Measurements from ENCODE around the gene KIF26B. TPM values are rescaled to one million over a fixed set of nuclear protein-coding genes. Genes with fewer than 3 reads are reported as not detected.

KIF26B gene
- total RNA-seq, 4 donors from 2014 or later, result 3.6 to 7.0 (median 5.2) TPM

DNA sequence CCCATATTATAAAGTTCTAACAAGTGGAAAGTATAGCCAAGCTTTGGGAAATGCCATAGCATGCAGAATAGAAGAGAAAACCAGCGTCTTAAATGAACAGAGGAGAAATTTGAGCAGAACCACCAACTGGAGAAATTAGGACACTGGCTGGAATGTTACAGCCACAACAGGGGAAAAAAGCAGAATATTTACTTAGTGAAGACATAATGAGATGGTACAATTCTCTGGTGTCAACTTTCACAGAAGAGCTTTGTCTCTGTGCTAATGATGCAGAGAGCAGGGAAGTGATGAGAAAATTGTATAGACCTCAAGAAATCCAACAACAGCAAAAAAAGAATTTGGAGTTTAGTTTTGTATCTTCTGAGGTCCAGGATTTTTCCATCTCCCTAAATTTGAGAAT lies 249.7 kb downstream of the KIF26B start:
- 79% methylated on average over 1 of the region's 1 CpG for WGBS
- no peak for TF ChIP-seq EP300 (IDR thresholded peaks at IDR 0.05)
- TF ChIP-seq POLR2A (IDR thresholded peaks at IDR 0.05), result no peak
- TF ChIP-seq POLR2AphosphoS5 (IDR thresholded peaks at IDR 0.05), result no peak
- TF ChIP-seq, protein P1, sequence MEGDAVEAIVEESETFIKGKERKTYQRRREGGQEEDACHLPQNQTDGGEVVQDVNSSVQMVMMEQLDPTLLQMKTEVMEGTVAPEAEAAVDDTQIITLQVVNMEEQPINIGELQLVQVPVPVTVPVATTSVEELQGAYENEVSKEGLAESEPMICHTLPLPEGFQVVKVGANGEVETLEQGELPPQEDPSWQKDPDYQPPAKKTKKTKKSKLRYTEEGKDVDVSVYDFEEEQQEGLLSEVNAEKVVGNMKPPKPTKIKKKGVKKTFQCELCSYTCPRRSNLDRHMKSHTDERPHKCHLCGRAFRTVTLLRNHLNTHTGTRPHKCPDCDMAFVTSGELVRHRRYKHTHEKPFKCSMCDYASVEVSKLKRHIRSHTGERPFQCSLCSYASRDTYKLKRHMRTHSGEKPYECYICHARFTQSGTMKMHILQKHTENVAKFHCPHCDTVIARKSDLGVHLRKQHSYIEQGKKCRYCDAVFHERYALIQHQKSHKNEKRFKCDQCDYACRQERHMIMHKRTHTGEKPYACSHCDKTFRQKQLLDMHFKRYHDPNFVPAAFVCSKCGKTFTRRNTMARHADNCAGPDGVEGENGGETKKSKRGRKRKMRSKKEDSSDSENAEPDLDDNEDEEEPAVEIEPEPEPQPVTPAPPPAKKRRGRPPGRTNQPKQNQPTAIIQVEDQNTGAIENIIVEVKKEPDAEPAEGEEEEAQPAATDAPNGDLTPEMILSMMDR (IDR thresholded peaks at IDR 0.05), result no peak
- Histone ChIP-seq H3K27ac (no peak overlapping the region), H3K27me3 (no peaks in the 10 kb centered on the region), H3K4me1 (no peaks in the 10 kb centered on the region), H3K36me3 (no peaks in the 10 kb centered on the region), H3K9me3 (no peaks in the 10 kb centered on the region), H3K4me3 (no peak overlapping the region)
- no peak for DNase-seq (ENCODE audit: low spot score in 2 of 2)

DNA sequence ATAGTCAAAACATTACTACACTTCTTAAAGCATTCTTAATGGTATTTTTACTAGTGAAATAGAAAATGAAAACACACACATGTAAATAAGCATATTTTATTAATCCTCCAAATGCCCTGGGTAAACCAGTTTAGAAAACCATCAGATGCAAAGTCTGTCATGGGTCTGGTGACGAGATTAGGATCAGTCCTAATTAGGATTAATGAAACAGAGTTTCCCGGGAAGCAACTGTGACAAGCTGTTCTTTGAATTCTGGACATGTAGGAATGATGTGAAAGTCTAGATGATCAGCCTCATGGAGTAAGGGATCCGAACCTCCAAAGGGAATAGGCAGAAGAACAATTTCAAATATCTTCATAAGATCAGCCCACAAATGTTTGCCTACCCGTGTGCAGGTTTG lies 250.2 kb downstream of the KIF26B start:
- WGBS, result 83% methylated on average over 4 of the region's 4 CpGs
- H3K4me1 ChIP-seq, result no peaks in the 10 kb centered on the region
- DNase-seq (ENCODE audit: low spot score in 2 of 2), result no peak

DNA sequence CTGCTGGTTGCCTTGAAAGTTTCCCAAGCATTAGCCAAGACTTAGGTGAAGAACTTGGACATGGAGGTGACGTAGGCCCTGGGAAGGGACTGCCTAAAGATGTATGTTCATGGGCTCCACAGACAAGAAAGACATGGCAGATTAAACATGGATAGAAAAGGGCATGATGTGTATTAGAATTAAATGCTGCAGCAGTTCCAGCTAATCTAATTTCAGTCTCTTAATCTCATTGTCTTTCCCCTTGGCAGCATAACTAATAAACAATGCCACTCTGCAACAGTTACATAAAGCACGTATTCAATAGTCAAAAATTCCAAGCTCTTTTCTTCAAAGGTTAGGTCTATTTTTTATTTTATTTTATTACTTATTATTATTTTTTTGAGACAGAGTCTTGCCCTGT lies 251.6 kb downstream of the KIF26B start:
- H3K27ac ChIP-seq, result no peak overlapping the region
- no peaks in the 10 kb centered on the region for H3K9me3 ChIP-seq
- WGBS, result 99% methylated on average over 2 of the region's 2 CpGs
- H3K27me3 ChIP-seq, result no peaks in the 10 kb centered on the region
- TF ChIP-seq, protein P1 (IDR thresholded peaks at IDR 0.05), result no peak
- TF ChIP-seq EP300 (IDR thresholded peaks at IDR 0.05) (no peak), POLR2AphosphoS5 (IDR thresholded peaks at IDR 0.05) (no peak), POLR2A (IDR thresholded peaks at IDR 0.05) (no peak)
- no peak overlapping the region for H3K4me3 ChIP-seq
- no peak for DNase-seq (ENCODE audit: low spot score in 2 of 2)
- no peaks in the 10 kb centered on the region for H3K36me3 ChIP-seq
- no peaks in the 10 kb centered on the region for H3K4me1 ChIP-seq

More for the DNA sequence above, 250.2 kb downstream of the KIF26B start:
- no peaks in the 10 kb centered on the region for H3K27me3 ChIP-seq
- no peaks in the 10 kb centered on the region for H3K9me3 ChIP-seq
- TF ChIP-seq, protein P1 (IDR thresholded peaks at IDR 0.05), result no peak
- TF ChIP-seq POLR2A (IDR thresholded peaks at IDR 0.05) (no peak), EP300 (IDR thresholded peaks at IDR 0.05) (no peak), POLR2AphosphoS5 (IDR thresholded peaks at IDR 0.05) (no peak)
- no peaks in the 10 kb centered on the region for H3K36me3 ChIP-seq
- no peak overlapping the region for H3K27ac ChIP-seq
- no peak overlapping the region for H3K4me3 ChIP-seq

DNA sequence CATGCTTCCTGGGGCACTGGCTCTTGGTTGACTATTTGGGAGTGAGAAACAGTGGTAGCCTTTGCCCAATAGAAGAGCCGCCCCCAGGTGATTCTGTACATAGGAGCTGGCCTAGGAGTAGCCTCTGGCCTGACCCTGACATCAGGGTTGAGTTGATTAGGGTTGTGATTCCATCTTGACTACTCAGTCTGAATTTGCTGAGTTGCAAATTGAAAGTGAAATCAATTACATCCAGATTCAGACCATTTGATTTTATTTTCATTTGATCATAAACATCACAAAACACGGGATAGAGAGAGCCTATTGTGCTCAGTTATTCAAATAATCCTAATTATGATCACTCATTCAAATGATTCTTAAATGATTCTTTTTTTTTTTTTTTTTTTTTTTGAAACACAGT lies 253.2 kb downstream of the KIF26B start:
- Histone ChIP-seq H3K27me3 (no peaks in the 10 kb centered on the region), H3K36me3 (no peaks in the 10 kb centered on the region), H3K4me3 (no peak overlapping the region), H3K9me3 (no peaks in the 10 kb centered on the region), H3K27ac (no peak overlapping the region), H3K4me1 (no peaks in the 10 kb centered on the region)
- no peak for DNase-seq (ENCODE audit: low spot score in 2 of 2)
- TF ChIP-seq, protein P1 (IDR thresholded peaks at IDR 0.05), result no peak
- TF ChIP-seq EP300 (IDR thresholded peaks at IDR 0.05) (no peak), POLR2A (IDR thresholded peaks at IDR 0.05) (no peak), POLR2AphosphoS5 (IDR thresholded peaks at IDR 0.05) (no peak)
- WGBS, result 89% methylated on average over 2 of the region's 2 CpGs

DNA sequence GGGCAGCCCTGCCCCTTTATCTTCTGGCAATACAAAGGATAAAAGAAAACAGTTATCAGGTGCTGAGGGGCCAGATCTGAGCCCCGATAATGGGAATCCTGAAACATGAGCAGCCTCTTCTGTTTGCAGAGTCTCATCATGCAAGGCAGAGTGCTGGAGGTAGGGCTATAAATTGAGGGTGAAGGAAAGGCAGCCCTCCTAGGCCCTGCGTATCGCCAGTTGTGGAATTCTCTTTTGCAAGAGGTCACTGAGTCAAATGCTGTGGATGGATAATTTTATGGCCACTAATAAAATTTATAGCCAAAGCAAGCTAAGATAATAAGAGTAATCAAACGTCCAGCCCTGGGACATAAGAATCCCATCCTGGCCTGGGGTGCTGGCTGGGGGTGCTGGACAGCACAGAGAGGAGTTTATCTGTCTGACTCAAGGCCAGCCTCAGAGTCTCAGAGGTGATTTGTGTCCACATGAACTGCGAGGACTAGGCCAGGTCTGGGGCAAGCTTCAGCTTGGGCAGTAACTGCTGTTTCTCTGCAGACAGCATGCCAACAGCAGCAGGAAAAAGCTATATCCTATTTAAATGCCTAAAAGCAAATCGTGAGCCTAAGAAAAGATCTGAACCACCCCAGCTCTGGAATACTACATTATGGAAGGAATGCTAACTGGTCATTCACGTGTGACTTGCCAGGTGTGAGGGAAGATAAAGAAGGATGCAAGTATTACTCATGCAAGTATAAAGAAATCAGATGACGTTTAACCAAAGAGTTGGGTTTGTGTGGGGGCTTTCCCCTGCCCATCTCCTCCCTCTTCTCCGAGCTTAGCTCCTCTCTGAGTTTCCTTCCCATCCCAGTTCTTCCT lies 254.8 kb downstream of the KIF26B start:
- Histone ChIP-seq H3K4me3 (no peak overlapping the region), H3K4me1 (no peaks in the 10 kb centered on the region), H3K27ac (no peak overlapping the region), H3K36me3 (no peaks in the 10 kb centered on the region), H3K27me3 (no peaks in the 10 kb centered on the region), H3K9me3 (no peaks in the 10 kb centered on the region)
- WGBS, result 82% methylated on average over 9 of the region's 9 CpGs
- no peak for DNase-seq (ENCODE audit: low spot score in 2 of 2)
- TF ChIP-seq, protein P1 (IDR thresholded peaks at IDR 0.05), result no peak
- no peak for TF ChIP-seq POLR2AphosphoS5 (IDR thresholded peaks at IDR 0.05)
- TF ChIP-seq POLR2A (IDR thresholded peaks at IDR 0.05), result no peak
- TF ChIP-seq EP300 (IDR thresholded peaks at IDR 0.05), result no peak

Measured in suprapubic skin (tissue), 4 donors.